Measurements from ENCODE around the gene ADCY2.

ADCY2 gene

DNA sequence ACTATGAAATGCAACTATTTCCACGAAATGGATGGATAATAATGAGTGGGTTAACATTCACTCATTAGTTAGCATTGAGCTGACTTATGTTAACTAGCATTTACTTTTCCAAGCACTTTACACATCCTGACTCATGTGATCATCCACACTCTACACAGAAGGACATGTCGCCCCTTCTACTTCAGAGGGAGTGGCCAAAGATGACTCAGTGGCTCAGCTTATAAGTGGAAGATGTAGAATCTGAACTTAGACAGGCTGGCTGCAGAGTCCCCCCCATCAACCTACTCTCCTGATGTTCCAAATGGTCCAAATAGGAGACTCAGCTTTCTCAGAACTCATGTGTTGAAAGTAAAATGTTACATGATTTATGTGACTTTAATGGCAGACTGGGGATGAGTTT is 146.0 kb downstream of the ADCY2 start:
- TF ChIP-seq, protein P1, sequence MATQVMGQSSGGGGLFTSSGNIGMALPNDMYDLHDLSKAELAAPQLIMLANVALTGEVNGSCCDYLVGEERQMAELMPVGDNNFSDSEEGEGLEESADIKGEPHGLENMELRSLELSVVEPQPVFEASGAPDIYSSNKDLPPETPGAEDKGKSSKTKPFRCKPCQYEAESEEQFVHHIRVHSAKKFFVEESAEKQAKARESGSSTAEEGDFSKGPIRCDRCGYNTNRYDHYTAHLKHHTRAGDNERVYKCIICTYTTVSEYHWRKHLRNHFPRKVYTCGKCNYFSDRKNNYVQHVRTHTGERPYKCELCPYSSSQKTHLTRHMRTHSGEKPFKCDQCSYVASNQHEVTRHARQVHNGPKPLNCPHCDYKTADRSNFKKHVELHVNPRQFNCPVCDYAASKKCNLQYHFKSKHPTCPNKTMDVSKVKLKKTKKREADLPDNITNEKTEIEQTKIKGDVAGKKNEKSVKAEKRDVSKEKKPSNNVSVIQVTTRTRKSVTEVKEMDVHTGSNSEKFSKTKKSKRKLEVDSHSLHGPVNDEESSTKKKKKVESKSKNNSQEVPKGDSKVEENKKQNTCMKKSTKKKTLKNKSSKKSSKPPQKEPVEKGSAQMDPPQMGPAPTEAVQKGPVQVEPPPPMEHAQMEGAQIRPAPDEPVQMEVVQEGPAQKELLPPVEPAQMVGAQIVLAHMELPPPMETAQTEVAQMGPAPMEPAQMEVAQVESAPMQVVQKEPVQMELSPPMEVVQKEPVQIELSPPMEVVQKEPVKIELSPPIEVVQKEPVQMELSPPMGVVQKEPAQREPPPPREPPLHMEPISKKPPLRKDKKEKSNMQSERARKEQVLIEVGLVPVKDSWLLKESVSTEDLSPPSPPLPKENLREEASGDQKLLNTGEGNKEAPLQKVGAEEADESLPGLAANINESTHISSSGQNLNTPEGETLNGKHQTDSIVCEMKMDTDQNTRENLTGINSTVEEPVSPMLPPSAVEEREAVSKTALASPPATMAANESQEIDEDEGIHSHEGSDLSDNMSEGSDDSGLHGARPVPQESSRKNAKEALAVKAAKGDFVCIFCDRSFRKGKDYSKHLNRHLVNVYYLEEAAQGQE (IDR thresholded peaks at IDR 0.05; ENCODE audit: insufficient replicate concordance, low read depth) = no peak
- TF ChIP-seq, protein P2, sequence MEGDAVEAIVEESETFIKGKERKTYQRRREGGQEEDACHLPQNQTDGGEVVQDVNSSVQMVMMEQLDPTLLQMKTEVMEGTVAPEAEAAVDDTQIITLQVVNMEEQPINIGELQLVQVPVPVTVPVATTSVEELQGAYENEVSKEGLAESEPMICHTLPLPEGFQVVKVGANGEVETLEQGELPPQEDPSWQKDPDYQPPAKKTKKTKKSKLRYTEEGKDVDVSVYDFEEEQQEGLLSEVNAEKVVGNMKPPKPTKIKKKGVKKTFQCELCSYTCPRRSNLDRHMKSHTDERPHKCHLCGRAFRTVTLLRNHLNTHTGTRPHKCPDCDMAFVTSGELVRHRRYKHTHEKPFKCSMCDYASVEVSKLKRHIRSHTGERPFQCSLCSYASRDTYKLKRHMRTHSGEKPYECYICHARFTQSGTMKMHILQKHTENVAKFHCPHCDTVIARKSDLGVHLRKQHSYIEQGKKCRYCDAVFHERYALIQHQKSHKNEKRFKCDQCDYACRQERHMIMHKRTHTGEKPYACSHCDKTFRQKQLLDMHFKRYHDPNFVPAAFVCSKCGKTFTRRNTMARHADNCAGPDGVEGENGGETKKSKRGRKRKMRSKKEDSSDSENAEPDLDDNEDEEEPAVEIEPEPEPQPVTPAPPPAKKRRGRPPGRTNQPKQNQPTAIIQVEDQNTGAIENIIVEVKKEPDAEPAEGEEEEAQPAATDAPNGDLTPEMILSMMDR (IDR thresholded peaks at IDR 0.05; ENCODE audit: insufficient read depth, low read length) = no peak
- TF ChIP-seq GABPA (IDR thresholded peaks at IDR 0.05; ENCODE audit: low read depth) (no peak), POLR2AphosphoS5 (IDR thresholded peaks at IDR 0.05; ENCODE audit: low read depth) (no peak), SPI1 (IDR thresholded peaks at IDR 0.05; ENCODE audit: borderline replicate concordance, low read depth) (no peak)
- Histone ChIP-seq H3K27me3 (ENCODE audit: insufficient read depth, poor library complexity, severe bottlenecking) (no peaks in the 10 kb centered on the region), H3K27ac (replicated peaks) (no peak overlapping the region), H3K4me3 (replicated peaks; ENCODE audit: insufficient read depth, low read length) (no peak overlapping the region)
- DNase-seq (ENCODE audit: low read depth in 1 of 2, low spot score in 1 of 2) = no peak

GRCh38 chr5:7546555-7546954 is 150.6 kb downstream of the ADCY2 start:
- Histone ChIP-seq H3K27me3 (ENCODE audit: insufficient read depth, poor library complexity, severe bottlenecking) (no peaks in the 10 kb centered on the region), H3K27ac (replicated peaks) (no peak overlapping the region), H3K4me3 (replicated peaks; ENCODE audit: insufficient read depth, low read length) (no peak overlapping the region)
- TF ChIP-seq POLR2AphosphoS5 (IDR thresholded peaks at IDR 0.05; ENCODE audit: low read depth) (no peak), GABPA (IDR thresholded peaks at IDR 0.05; ENCODE audit: low read depth) (no peak), SPI1 (IDR thresholded peaks at IDR 0.05; ENCODE audit: borderline replicate concordance, low read depth) (no peak)
- TF ChIP-seq, protein P1 (IDR thresholded peaks at IDR 0.05; ENCODE audit: insufficient replicate concordance, low read depth) = no peak
- TF ChIP-seq, protein P2 (IDR thresholded peaks at IDR 0.05; ENCODE audit: insufficient read depth, low read length) = no peak
- DNase-seq (ENCODE audit: low read depth in 1 of 2, low spot score in 1 of 2) = no peak

GRCh38 chr5:7548596-7548995 is 152.7 kb downstream of the ADCY2 start:
- TF ChIP-seq SPI1 (IDR thresholded peaks at IDR 0.05; ENCODE audit: borderline replicate concordance, low read depth) (no peak), POLR2AphosphoS5 (IDR thresholded peaks at IDR 0.05; ENCODE audit: low read depth) (no peak), GABPA (IDR thresholded peaks at IDR 0.05; ENCODE audit: low read depth) (no peak)
- TF ChIP-seq, protein P1 (IDR thresholded peaks at IDR 0.05; ENCODE audit: insufficient replicate concordance, low read depth) = no peak
- TF ChIP-seq, protein P2 (IDR thresholded peaks at IDR 0.05; ENCODE audit: insufficient read depth, low read length) = no peak
- Histone ChIP-seq H3K4me3 (replicated peaks; ENCODE audit: insufficient read depth, low read length) (no peak overlapping the region), H3K27ac (replicated peaks) (no peak overlapping the region), H3K27me3 (ENCODE audit: insufficient read depth, poor library complexity, severe bottlenecking) (no peaks in the 10 kb centered on the region)
- DNase-seq (ENCODE audit: low read depth in 1 of 2, low spot score in 1 of 2) = no peak

Measured in HL-60 (cell line).